Activated CD4-positive, alpha-beta T cell treated with anti-CD3 and anti-CD28 coated beads, Interleukin-2, amount 50 U/mL, for 48 hours (primary cell): Measurements from ENCODE around the gene SFI1.
"Not testable (repeated sequence)": the region's sequence is repeated elsewhere in the genome, so short reads cannot be mapped to it uniquely, and the experiment has no call there.

Source experiments
- DNase-seq, 2 experiments: peaks; one replicate each; pipeline ENCODE4 v3.0.0-alpha.2; 2020

Gene SFI1

DNA sequence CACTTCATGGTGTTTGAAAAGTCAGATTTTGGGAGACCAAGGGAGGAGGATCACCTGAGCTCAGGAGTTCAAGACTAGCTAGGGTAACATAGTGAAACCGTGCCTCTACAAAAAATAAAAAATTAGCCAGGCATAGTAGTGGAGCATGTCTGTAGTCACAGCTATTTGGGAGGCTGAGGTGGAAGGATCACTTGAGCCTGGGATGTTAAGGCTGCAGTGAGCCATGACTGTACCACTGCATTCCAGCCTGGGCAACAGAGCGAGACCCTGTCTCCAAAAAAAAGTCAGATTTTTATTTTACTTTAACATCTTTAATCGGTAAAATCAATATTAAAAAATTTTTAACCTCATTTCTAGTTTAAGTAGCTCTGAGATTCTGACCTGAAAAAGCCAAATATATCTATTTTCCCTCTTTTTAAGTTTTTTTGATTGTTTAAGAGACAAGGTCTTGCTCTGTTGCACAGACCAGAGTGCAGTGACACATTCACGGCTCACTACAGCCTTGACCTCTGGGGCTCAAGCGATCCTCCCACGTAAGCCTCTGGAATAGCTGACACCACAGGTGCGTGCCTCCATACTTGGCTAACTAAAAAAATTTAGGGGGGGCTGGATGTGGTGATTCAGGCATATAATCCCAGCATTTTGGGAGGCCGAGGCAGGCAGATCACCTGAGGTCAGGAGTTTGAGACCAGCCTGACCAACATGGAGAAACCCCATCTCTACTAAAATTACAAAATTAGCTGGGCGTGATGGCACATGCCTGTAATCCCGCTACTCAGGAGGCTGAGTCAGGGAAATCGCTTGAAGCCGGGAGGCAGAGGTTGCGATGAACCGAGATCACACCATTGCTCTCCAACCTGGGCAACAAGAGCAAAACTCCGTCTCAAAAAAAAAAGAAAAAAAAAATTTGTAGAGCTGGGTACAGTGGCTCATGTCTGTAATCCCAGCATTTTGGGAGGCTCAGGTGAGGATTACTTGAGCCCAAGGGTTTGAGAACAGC, 48.4 kb downstream of the SFI1 start:
- no peak for DNase-seq

DNA sequence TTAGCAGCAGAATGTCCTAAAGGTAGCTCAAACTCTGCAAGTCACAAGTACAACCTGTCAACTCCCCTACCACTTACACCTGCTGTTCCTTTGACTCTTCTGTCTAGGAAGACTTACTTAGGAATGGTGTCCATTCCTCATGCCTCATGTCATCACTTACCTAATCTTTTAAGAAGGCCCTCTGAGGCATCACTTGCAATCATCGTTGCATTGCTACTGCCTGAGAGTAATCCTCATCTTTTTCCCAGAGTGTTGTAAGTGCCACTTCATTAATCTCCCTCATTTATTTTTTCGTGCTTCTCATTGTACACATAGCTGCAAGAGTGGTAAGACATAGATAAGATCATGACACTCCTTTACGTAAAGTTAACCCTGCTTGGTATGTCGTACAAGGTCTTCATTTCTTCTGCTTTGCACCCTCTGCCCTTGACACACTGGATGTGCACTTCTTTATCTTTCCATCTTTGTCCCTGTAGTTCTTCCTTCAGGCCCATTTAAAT, 54.6 kb downstream of the SFI1 start:
- DNase-seq, result no peak

DNA sequence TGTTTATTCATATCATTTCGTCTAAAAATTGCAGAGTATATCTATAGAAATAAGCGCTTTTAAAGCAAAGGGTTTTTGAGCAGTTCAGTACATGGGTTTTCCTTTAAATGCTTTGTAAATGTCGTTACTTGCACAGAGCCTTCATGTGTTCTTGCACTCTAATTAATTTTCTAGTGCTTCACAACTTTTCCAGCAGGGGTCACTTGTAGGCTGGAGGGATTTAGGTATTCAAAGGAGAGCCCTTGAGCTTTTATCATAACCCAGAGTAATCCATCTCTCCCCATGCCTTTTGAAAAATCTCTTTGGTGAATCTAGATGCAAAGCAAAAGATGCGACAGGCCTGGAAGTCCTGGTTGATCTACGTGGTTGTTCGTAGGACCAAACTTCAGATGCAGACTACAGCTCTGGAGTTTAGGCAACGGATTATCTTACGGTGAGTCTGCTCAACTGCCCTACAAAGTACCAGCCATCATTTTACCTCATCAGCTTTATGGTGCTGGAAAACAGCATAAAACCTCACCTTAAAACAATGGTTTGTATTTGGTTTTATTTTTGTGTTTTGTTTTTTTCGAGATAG, 60.4 kb downstream of the SFI1 start:
- DNase-seq, result no peak

- DNase-seq, result not testable (repeated sequence)
These were observed 62.2 kb downstream of the SFI1 start for GRCh38 chr22:31558546-31558945.

GRCh38 chr22:31561238-31561887, 65.0 kb downstream of the SFI1 start:
- peak; percentile 61 to 73 for DNase-seq

GRCh38 chr22:31561970-31562369, 65.6 kb downstream of the SFI1 start:
- no peak for DNase-seq

DNA sequence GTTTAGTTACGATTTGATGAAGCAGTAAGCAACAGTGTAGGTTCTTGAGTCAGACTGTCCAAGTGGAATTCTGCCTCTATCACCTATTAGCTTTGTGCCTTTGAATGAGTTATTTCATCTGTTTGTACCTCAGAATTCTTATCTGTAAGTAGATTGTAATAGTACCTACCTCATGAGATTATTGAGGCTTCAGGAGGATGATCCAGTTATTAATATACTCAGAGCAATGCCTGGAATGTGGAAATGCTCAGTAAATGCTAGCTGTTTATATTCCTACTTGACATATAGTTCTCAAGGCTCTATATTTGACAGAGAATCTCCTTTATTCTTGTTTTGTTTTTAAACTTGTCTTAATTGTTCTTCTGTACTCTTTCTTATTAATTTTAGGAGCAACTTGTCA, 70.1 kb downstream of the SFI1 start:
- DNase-seq, result no peak

DNA sequence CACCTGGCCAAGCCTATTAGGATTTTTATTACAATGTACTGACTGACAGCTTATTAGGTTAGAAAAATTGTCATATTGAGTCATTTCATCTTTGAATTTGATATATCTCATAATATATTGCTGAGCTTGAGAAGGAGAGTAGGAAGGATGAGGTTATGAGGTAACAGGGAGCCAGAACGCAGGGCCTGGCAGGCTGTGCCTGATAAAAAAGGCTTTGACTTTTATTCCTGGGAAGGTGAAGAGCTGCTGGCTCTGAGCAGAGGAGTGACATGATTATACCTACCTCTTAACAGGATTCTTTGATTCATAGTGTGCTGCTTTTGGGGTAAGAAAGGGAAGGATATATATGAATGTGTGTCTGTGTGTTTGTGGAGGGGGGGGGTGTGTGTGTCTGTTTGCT, 70.9 kb downstream of the SFI1 start:
- no peak for DNase-seq

GRCh38 chr22:31567702-31568101, 71.4 kb downstream of the SFI1 start:
- DNase-seq, result no peak

DNA sequence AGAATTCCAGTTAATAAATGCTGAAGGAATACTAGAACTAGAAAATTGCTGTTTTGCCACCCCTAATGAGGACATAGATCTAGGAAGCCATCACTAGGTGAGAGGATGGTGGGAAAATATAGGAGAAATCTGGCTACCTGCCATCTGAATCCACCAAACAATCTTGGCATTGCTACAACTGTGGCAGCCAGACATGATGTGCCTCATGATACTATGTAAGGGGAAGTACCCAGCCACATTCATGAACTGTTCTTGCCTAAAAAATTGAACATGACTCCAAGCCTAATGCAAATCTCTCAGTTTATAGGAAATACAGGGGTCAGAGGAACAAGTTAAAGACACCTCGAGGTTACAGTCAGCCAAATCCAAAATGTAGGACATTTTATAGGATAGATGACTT, 72.8 kb downstream of the SFI1 start:
- no peak for DNase-seq

- no peak for DNase-seq
These were observed 76.6 kb downstream of the SFI1 start for GRCh38 chr22:31572939-31573338.

DNA sequence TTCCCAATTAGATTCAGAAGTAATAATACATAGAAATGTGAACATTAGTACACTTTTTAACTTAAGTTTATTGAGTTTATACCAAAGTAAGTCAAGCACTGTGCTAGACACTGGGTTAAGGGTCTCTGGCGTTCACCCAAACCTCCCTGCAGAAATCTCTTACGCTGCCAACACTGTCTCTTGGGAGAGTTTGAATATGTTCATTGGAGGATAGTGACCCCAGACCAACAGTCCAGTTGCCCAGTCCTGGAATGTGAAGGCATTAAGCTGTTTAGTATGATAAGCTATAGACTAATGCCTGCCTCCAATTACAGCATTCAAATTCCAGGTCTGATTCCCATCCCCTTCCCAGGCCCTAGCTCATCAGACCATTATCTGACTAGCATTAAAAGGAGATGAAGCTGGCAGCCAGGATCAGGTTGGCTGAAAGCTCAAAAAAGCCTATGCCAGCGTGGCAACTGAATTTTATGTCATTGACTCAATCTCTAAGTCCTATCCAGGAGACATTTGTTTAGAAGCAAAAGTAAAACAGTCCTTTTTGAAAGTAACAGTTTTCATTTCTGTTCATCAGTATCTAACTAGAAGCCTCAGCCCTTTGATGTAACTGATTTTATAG, 77.8 kb downstream of the SFI1 start:
- DNase-seq, result no peak

DNA sequence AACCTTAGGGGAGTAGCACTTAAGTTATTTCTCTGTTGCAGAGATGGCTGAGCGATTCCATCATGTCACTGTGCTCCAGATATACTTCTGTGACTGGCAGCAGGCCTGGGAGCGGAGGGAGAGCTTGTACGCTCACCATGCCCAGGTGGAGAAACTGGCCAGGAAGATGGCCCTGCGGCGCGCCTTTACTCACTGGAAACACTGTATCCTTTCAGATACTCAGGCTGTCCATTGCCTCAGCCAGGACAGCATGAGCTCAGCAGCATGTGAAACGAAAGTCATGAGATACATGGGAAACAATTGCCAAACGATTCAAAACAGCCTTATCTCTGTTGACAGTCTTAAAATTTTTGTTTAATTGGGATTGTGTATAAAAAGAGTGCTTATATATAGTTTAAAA, 78.9 kb downstream of the SFI1 start:
- DNase-seq, result no peak

DNA sequence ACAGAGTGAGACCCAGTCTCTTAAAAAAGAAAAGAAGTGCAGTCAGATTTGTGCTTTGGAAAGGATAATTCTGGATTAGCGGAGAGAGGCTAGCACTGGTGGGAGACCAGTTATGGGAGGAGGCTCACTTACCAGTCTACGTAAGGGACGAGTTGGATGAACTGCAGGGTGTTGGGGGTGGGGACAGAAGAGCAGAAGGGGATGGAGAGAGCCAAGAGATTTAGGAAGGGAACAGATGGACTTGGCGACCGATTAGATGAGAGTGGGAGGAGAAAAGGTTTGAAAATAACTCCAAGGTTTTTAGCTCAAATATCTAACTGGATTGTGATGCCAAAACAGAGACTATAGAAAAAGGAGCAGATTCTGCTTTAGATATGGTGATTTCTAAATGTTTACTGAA, 81.4 kb downstream of the SFI1 start:
- no peak for DNase-seq

GRCh38 chr22:31578171-31578570, 81.8 kb downstream of the SFI1 start:
- no peak for DNase-seq

GRCh38 chr22:31579835-31580242, 83.5 kb downstream of the SFI1 start:
- no peak for DNase-seq

DNA sequence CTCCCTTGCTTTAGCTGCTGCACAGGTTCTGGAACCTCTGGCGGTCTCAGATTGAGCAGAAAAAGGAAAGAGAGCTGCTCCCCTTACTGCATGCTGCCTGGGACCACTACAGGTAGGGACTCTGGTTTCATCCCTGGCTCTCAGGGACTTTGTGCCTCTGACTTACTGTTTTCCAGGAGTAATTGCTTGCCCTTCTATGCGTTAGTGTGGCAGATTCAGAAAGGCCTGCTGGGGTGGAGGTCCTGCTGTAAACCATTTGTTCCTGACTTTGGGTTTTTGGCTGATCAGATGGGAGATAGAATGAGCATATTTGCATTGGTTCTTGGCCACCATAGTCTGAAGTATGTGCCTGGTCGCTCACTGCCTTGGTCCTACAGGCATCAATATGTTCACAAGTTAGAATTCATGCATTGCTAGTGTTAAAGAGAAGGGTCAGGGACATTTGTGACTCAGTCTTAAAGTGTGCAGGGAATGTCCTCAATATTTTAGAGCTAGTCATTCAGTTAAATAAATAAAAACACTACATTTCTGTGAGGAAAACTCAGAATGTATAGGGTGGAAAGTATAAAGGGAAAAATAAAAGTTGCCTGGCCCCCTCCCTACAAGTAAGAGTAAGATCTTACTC, 87.6 kb downstream of the SFI1 start:
- no peak for DNase-seq

DNA sequence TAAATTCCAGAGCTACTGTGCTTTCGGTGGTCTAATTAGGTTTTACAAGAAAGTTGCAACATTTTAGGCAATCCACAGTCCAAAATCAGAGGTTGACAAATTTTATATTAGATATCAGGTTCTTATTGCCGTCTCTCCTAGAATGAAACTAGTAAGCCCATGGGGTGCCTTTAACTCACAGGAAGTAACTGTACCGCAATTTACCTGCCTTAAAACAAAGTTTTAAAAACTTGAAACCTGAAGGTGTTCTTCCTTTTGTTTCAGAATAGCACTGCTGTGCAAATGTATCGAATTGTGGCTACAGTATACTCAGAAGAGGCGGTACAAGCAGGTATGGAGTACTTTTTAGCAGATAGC, 88.4 kb downstream of the SFI1 start:
- DNase-seq, result no peak

DNA sequence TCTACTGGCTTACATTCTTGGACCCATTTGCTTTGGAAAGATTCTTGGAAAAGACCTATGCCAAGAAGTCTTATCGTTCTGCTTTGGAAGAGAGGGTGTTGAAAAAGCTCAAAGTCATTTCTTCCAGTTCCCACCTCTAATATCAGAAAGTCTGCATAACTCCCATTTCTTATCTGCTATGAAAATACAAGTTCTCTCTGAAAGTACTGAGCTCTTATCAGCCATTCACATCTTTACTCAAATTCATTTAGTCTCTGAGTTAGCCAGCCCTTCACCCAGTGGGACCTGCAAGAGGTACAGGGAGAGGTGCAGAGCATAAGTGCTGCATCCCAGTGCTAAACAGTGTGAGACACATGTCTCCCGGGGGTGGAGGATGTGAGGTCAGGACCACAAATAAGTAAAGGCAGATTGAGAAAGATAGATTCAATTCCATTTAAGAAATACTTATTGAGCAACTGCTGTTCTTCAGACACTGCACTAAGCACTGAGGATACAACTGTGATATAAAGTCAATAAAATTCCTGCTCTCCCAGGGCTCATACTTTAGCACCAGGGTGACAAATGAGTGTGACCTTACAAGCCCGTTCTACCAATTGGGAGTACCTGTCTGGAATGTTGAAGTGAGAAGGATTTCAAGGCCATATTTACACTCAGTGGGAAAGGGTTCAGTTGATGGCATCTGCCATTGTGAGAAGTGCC, 89.0 kb downstream of the SFI1 start:
- peak; percentile 23 to 32 for DNase-seq

- no peak for DNase-seq
These were observed 90.0 kb downstream of the SFI1 start for GRCh38 chr22:31586137-31586920.

GRCh38 chr22:31588970-31589675, 92.8 kb downstream of the SFI1 start:
- no peak for DNase-seq
